ENCODE data around the gene MARCOL. TPM values are rescaled to one million over a fixed set of nuclear protein-coding genes. Genes with fewer than 3 reads are reported as not detected.
"Not testable (repeated sequence)": the region's sequence is repeated elsewhere in the genome, so short reads cannot be mapped to it uniquely, and the experiment has no call there.

Gene MARCOL
- total RNA-seq, 1 experiment from 2014 or later: not detected

- no TSS peak for BruUV-seq (replicated peaks)
- POLR2A ChIA-PET (ENCODE audit: low non-redundant PET): no interaction called here
- CTCF ChIA-PET: no interaction called here
Observed at GRCh38 chr5:148267962-148268361, 29.6 kb downstream of the MARCOL start.

GRCh38 chr5:148268566-148268965 is 30.2 kb downstream of the MARCOL start, which contains the start of gene SPINK13:
SPINK13 (plus strand) TSS chr5:148268794; CDS start chr5:148270073, 1,279 bp downstream.
- intact Hi-C loops (cut with micrococcal nuclease; ENCODE audit: unreplicated experiment): no loop called here
- ChIA-PET CTCF (no interaction called here), POLR2A (ENCODE audit: low non-redundant PET) (no interaction called here)
- Histone ChIP-seq H3K4me1 (ENCODE audit: insufficient read depth, low read length, poor library complexity, severe bottlenecking) (no peaks in the 10 kb centered on the region), H3K27ac (ENCODE audit: low read depth, low read length, poor library complexity, severe bottlenecking) (no peak within 1 kb of the TSS), H3K36me3 (ENCODE audit: insufficient read depth, low read length, poor library complexity, severe bottlenecking) (no peaks in the 10 kb centered on the region), H3K4me3 (ENCODE audit: low read depth, low read length, poor library complexity, severe bottlenecking) (no peak within 1 kb of the TSS), H3K9me3 (ENCODE audit: low read depth, low read length, poor library complexity, severe bottlenecking) (peaks cover 7% of the 10 kb centered on the region), H3K27me3 (replicated peaks; ENCODE audit: insufficient read depth, low read depth, low read length, poor library complexity) (no peaks in the 10 kb centered on the region)
- TF ChIP-seq CTCF (conservative IDR thresholded peaks at IDR 0.05; ENCODE audit: low read depth, low read length) (no peak), EZH2 (IDR thresholded peaks at IDR 0.05; ENCODE audit: borderline replicate concordance, low read depth, low read length, poor library complexity, severe bottlenecking) (no peak)
- BruUV-seq (replicated peaks): no TSS peak
- no peak for DNase-seq (ENCODE audit: low spot score)

More at GRCh38 chr5:148267962-148268361, 29.6 kb downstream of the MARCOL start:
- Histone ChIP-seq H3K27ac (ENCODE audit: low read depth, low read length, poor library complexity, severe bottlenecking) (no peak overlapping the region), H3K27me3 (replicated peaks; ENCODE audit: insufficient read depth, low read depth, low read length, poor library complexity) (no peaks in the 10 kb centered on the region), H3K4me3 (ENCODE audit: low read depth, low read length, poor library complexity, severe bottlenecking) (no peak overlapping the region), H3K4me1 (ENCODE audit: insufficient read depth, low read length, poor library complexity, severe bottlenecking) (no peaks in the 10 kb centered on the region), H3K36me3 (ENCODE audit: insufficient read depth, low read length, poor library complexity, severe bottlenecking) (no peaks in the 10 kb centered on the region), H3K9me3 (ENCODE audit: low read depth, low read length, poor library complexity, severe bottlenecking) (peaks cover 7% of the 10 kb centered on the region)
- no peak for TF ChIP-seq CTCF (conservative IDR thresholded peaks at IDR 0.05; ENCODE audit: low read depth, low read length)
- TF ChIP-seq EZH2 (IDR thresholded peaks at IDR 0.05; ENCODE audit: borderline replicate concordance, low read depth, low read length, poor library complexity, severe bottlenecking): no peak
- no peak for DNase-seq (ENCODE audit: low spot score)
- intact Hi-C loops (cut with micrococcal nuclease; ENCODE audit: unreplicated experiment): no loop called here

- intact Hi-C loops (cut with micrococcal nuclease; ENCODE audit: unreplicated experiment); H3K4me1 ChIP-seq (ENCODE audit: insufficient read depth, low read length, poor library complexity, severe bottlenecking); H3K36me3 ChIP-seq (ENCODE audit: insufficient read depth, low read length, poor library complexity, severe bottlenecking); H3K27me3 ChIP-seq (replicated peaks; ENCODE audit: insufficient read depth, low read depth, low read length, poor library complexity); CTCF ChIA-PET; POLR2A ChIA-PET (ENCODE audit: low non-redundant PET); H3K9me3 ChIP-seq (ENCODE audit: low read depth, low read length, poor library complexity, severe bottlenecking); BruUV-seq (replicated peaks); H3K4me3 ChIP-seq (ENCODE audit: low read depth, low read length, poor library complexity, severe bottlenecking); DNase-seq (ENCODE audit: low spot score); H3K27ac ChIP-seq (ENCODE audit: low read depth, low read length, poor library complexity, severe bottlenecking): not testable (repeated sequence)
Observed at GRCh38 chr5:148275129-148275528, 36.8 kb downstream of the MARCOL start.

- H3K36me3 ChIP-seq (ENCODE audit: insufficient read depth, low read length, poor library complexity, severe bottlenecking); DNase-seq (ENCODE audit: low spot score); H3K9me3 ChIP-seq (ENCODE audit: low read depth, low read length, poor library complexity, severe bottlenecking); BruUV-seq (replicated peaks); intact Hi-C loops (cut with micrococcal nuclease; ENCODE audit: unreplicated experiment); CTCF ChIA-PET; POLR2A ChIA-PET (ENCODE audit: low non-redundant PET); H3K27ac ChIP-seq (ENCODE audit: low read depth, low read length, poor library complexity, severe bottlenecking); H3K4me3 ChIP-seq (ENCODE audit: low read depth, low read length, poor library complexity, severe bottlenecking); H3K4me1 ChIP-seq (ENCODE audit: insufficient read depth, low read length, poor library complexity, severe bottlenecking): not testable (repeated sequence)
- peaks cover 29% of the 10 kb centered on the region for H3K27me3 ChIP-seq (replicated peaks; ENCODE audit: insufficient read depth, low read depth, low read length, poor library complexity)
Observed at GRCh38 chr5:148280893-148281292, 42.6 kb downstream of the MARCOL start.

- H3K4me1 ChIP-seq (ENCODE audit: insufficient read depth, low read length, poor library complexity, severe bottlenecking); BruUV-seq (replicated peaks); H3K27ac ChIP-seq (ENCODE audit: low read depth, low read length, poor library complexity, severe bottlenecking); DNase-seq (ENCODE audit: low spot score); H3K9me3 ChIP-seq (ENCODE audit: low read depth, low read length, poor library complexity, severe bottlenecking); intact Hi-C loops (cut with micrococcal nuclease; ENCODE audit: unreplicated experiment); CTCF ChIA-PET; H3K4me3 ChIP-seq (ENCODE audit: low read depth, low read length, poor library complexity, severe bottlenecking); POLR2A ChIA-PET (ENCODE audit: low non-redundant PET); H3K36me3 ChIP-seq (ENCODE audit: insufficient read depth, low read length, poor library complexity, severe bottlenecking): not testable (repeated sequence)
- H3K27me3 ChIP-seq (replicated peaks; ENCODE audit: insufficient read depth, low read depth, low read length, poor library complexity): peaks cover 33% of the 10 kb centered on the region
Observed at GRCh38 chr5:148281336-148281735, 43.0 kb downstream of the MARCOL start.
